Panc1 (cell line): ENCODE measurements around the gene EXOC6B. TPM values are rescaled to one million over a fixed set of nuclear protein-coding genes. Genes with fewer than 3 reads are reported as not detected.

Experiments used
- ATAC-seq: fragments of 200-7000 bp; cut with Tn5 transposase; 2 replicates; pipeline ENCODE4 v1.9.1; 2020; ENCODE audit warnings: mild to moderate bottlenecking, moderate library complexity
- BruUV-seq: library from RNA; stranded (reverse); fragments of 400-500 nt; replicated peaks from 2 replicates; lab custom pipeline; 2021; lab: Mats Ljungman, UMichigan
- CTCF ChIA-PET: fragments of 300-600 bp; sonication (Branson Sonifier 250); formaldehyde crosslinking; loops from one replicate; lab custom pipeline; 2022; ENCODE audit warnings: antibody characterized with exemption; lab: Charles Lee
- POLR2A ChIA-PET: fragments of 300-600 bp; sonication (Branson Sonifier 250); formaldehyde crosslinking; loops from one replicate; lab custom pipeline; 2022; ENCODE audit warnings: antibody characterized with exemption; lab: Charles Lee
- DNase-seq: peaks from one replicate; pipeline ENCODE4 v3.0.0-alpha.2; 2010; ENCODE audit warnings: low read depth, low spot score
- H3K27ac ChIP-seq: 2 replicates; pipeline ENCODE4 v1.5.1; 2011; ENCODE audit warnings: mild to moderate bottlenecking, low read length, inconsistent platforms
- H3K27me3 ChIP-seq: fragments of 200-500 bp; sonication (Bioruptor generic); 2 replicates; pipeline ENCODE4 v1.6.0; 2014; ENCODE audit warnings: low read length, inconsistent platforms; ENCODE audit not compliant: control insufficient read depth, insufficient read depth
- H3K36me3 ChIP-seq: fragments of 200-500 bp; sonication (Bioruptor generic); 2 replicates; pipeline ENCODE4 v1.5.1; 2014; ENCODE audit warnings: inconsistent platforms, mild to moderate bottlenecking, low read length, moderate library complexity; ENCODE audit not compliant: control insufficient read depth, insufficient read depth
- H3K4me1 ChIP-seq: 2 replicates; pipeline ENCODE4 v1.5.1; 2011; ENCODE audit warnings: inconsistent platforms, mild to moderate bottlenecking, low read length, moderate library complexity; ENCODE audit not compliant: control insufficient read depth, insufficient read depth
- H3K4me3 ChIP-seq, 2 experiments: 2 replicates each; pipeline ENCODE4 v1.5.1; 2011 to 2012; ENCODE audit warnings: low read depth in 2 of 2, low read length in 2 of 2, mild to moderate bottlenecking in 2 of 2, inconsistent platforms in 1 of 2, moderate library complexity in 1 of 2
- H3K9me3 ChIP-seq: fragments of 200-500 bp; sonication (Bioruptor generic); 2 replicates; pipeline ENCODE4 v1.5.1; 2014; ENCODE audit warnings: low read depth, mild to moderate bottlenecking, inconsistent platforms, low read length, moderate library complexity; ENCODE audit not compliant: control insufficient read depth, insufficient read depth
- POLR2AphosphoS5 ChIP-seq: IDR thresholded peaks from 2 replicates; pipeline ENCODE4 v1.6.1; 2012; ENCODE audit warnings: mild to moderate bottlenecking, low read depth, low read length, moderate library complexity
- SIN3A ChIP-seq: IDR thresholded peaks from 2 replicates; pipeline ENCODE4 v1.6.1; 2012; ENCODE audit warnings: low read depth, mild to moderate bottlenecking, low read length, moderate library complexity, borderline replicate concordance; ENCODE audit not compliant: insufficient read depth
- TCF7L2 ChIP-seq: IDR thresholded peaks from 2 replicates; pipeline ENCODE4 v1.6.1; 2011; ENCODE audit warnings: mild to moderate bottlenecking, low read depth, low read length, inconsistent platforms
- in situ Hi-C: cut with HindIII; loops from 2 replicates; pipeline ENCODE4 v1.10.0; 2016; ENCODE audit warnings: low sequenced_read_pairs, low pct_unique_long_range_greater_than_20kb
- intact Hi-C: fragments of 100-400 bp; cut with micrococcal nuclease; formaldehyde crosslinking; loops from one replicate; pipeline ENCODE4 v1.10.0; 2022; ENCODE audit not compliant: unreplicated experiment
- total RNA-seq: library from RNA; stranded (reverse); gene quantifications from one replicate; pipeline ENCODE4 v1.2.1, GENCODE V29; 2021; ENCODE audit not compliant: unreplicated experiment
- TF ChIP-seq, protein P1 (sequence below), 2 experiments: IDR thresholded peaks; 2 replicates each; pipeline ENCODE4 v1.6.1; 2011 to 2012; ENCODE audit warnings: low read depth in 2 of 2, control low read depth in 1 of 2, low read length in 1 of 2, mild to moderate bottlenecking in 1 of 2, moderate library complexity in 1 of 2; ENCODE audit not compliant: insufficient read depth in 1 of 2
- TF ChIP-seq, protein P2 (sequence below): fragments of 450-650 bp; IDR thresholded peaks from 2 replicates; pipeline ENCODE4 v1.5.1; 2017; ENCODE audit warnings: mild to moderate bottlenecking

EXOC6B gene
- total RNA-seq, 1 experiment from 2014 or later: 23.2 TPM

DNA sequence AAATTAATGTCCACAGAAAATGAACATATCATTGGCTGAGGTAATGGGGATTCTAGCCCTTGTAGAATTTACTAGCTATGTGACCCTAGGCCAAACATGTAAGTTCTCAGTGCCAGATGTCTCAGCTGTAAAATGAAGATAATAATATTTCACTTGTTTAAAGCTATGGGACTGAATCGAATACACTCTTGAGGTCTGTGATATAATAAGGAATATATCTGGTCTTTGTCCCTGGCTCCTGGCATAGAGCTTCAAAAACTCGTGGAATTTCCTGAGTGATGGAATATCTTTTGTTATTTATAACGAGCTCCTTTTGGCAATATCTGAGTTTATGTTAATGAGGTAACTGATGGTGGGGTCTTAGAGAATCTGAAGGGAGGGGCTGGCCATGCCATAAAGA is 476.8 kb downstream of the EXOC6B start:
- ATAC-seq (no peak), DNase-seq (no peak)
- in situ Hi-C loops: no loop called here
- H3K27me3 ChIP-seq: no peaks in the 10 kb centered on the region
- H3K4me1 ChIP-seq: no peaks in the 10 kb centered on the region
- no TSS peak for BruUV-seq
- POLR2A ChIA-PET: interaction anchor here (1.0 kb wide), 1 partner anchor 11 kb away, joined by 5 read pairs; no protein-coding TSS in a partner anchor
- H3K9me3 ChIP-seq: no peaks in the 10 kb centered on the region
- H3K27ac ChIP-seq: no peak overlapping the region
- H3K36me3 ChIP-seq: no peaks in the 10 kb centered on the region
- CTCF ChIA-PET: no interaction called here
- intact Hi-C loops: no loop called here
- no peak overlapping the region for H3K4me3 ChIP-seq
- TF ChIP-seq POLR2AphosphoS5 (no peak), TCF7L2 (no peak), SIN3A (no peak)
- TF ChIP-seq, protein P1, sequence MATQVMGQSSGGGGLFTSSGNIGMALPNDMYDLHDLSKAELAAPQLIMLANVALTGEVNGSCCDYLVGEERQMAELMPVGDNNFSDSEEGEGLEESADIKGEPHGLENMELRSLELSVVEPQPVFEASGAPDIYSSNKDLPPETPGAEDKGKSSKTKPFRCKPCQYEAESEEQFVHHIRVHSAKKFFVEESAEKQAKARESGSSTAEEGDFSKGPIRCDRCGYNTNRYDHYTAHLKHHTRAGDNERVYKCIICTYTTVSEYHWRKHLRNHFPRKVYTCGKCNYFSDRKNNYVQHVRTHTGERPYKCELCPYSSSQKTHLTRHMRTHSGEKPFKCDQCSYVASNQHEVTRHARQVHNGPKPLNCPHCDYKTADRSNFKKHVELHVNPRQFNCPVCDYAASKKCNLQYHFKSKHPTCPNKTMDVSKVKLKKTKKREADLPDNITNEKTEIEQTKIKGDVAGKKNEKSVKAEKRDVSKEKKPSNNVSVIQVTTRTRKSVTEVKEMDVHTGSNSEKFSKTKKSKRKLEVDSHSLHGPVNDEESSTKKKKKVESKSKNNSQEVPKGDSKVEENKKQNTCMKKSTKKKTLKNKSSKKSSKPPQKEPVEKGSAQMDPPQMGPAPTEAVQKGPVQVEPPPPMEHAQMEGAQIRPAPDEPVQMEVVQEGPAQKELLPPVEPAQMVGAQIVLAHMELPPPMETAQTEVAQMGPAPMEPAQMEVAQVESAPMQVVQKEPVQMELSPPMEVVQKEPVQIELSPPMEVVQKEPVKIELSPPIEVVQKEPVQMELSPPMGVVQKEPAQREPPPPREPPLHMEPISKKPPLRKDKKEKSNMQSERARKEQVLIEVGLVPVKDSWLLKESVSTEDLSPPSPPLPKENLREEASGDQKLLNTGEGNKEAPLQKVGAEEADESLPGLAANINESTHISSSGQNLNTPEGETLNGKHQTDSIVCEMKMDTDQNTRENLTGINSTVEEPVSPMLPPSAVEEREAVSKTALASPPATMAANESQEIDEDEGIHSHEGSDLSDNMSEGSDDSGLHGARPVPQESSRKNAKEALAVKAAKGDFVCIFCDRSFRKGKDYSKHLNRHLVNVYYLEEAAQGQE (IDR thresholded peaks at IDR 0.05; ENCODE audit: insufficient read depth in 1 of 2, low read depth in 2 of 2, low read length in 1 of 2): no peak
- TF ChIP-seq, protein P2, sequence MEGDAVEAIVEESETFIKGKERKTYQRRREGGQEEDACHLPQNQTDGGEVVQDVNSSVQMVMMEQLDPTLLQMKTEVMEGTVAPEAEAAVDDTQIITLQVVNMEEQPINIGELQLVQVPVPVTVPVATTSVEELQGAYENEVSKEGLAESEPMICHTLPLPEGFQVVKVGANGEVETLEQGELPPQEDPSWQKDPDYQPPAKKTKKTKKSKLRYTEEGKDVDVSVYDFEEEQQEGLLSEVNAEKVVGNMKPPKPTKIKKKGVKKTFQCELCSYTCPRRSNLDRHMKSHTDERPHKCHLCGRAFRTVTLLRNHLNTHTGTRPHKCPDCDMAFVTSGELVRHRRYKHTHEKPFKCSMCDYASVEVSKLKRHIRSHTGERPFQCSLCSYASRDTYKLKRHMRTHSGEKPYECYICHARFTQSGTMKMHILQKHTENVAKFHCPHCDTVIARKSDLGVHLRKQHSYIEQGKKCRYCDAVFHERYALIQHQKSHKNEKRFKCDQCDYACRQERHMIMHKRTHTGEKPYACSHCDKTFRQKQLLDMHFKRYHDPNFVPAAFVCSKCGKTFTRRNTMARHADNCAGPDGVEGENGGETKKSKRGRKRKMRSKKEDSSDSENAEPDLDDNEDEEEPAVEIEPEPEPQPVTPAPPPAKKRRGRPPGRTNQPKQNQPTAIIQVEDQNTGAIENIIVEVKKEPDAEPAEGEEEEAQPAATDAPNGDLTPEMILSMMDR: no peak

DNA sequence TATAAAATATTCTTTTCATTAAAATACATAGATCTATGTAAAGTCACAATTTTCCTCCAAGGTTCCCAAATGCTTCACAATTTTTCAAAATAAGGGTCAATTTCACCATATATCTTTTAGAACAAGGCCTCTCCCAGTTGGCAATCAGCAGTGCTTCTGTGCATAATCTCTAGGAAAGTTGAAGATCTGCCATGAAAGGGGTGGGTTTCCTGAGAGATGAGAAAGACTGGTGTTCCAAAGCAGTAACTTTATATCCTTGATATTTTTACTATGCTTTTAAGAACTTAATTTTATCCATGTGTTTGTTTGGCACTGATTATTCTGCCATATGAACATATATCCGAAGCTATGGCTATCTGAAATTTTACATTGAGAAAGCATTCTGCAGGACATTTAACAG is 478.8 kb downstream of the EXOC6B start:
- no peaks in the 10 kb centered on the region for H3K4me1 ChIP-seq
- no peak overlapping the region for H3K4me3 ChIP-seq
- TF ChIP-seq, protein P2: no peak
- TF ChIP-seq SIN3A: no peak
- TF ChIP-seq TCF7L2: no peak
- TF ChIP-seq, protein P1 (IDR thresholded peaks at IDR 0.05; ENCODE audit: insufficient read depth in 1 of 2, low read depth in 2 of 2, low read length in 1 of 2): no peak
- TF ChIP-seq POLR2AphosphoS5: no peak
- H3K9me3 ChIP-seq: no peaks in the 10 kb centered on the region
- intact Hi-C loops: no loop called here
- no peak overlapping the region for H3K27ac ChIP-seq
- POLR2A ChIA-PET: no interaction called here
- DNase-seq: no peak
- in situ Hi-C loops: no loop called here
- H3K36me3 ChIP-seq: no peaks in the 10 kb centered on the region
- no peaks in the 10 kb centered on the region for H3K27me3 ChIP-seq
- no peak for ATAC-seq
- no TSS peak for BruUV-seq
- CTCF ChIA-PET: no interaction called here
